Measurements from ENCODE around the gene SBK2. TPM values are rescaled to one million over a fixed set of nuclear protein-coding genes. Genes with fewer than 3 reads are reported as not detected.

Gene SBK2
- total and polyA plus RNA-seq, 9 of the 15 experiments (the other 6 are each of a cell fraction or from before 2014, with no cell fraction given) = not detected

GRCh38 chr19:55549500-55550320, 12.8 kb upstream of the SBK2 start (continued):
- 0 out of 6 replicates have a peak, but pooled peaks of 1 of the 3 experiments have one; percentile 2 for TF ChIP-seq CTCF (IDR thresholded peaks at IDR 0.05 in 2 of 3, conservative IDR thresholded peaks at IDR 0.05 in 1 of 3; ENCODE audit: insufficient read depth in 2 of 3, low read depth in 1 of 3, low read length in 3 of 3)
- TF ChIP-seq CHCHD3 (CRISPR knock-in tag; IDR thresholded peaks at IDR 0.05) = no peak
- TF ChIP-seq DMBX1 (CRISPR knock-in tag; IDR thresholded peaks at IDR 0.05; ENCODE audit: borderline replicate concordance) = no peak
- peak; percentile 34; the same call in 1 of the 2 replicates for TF ChIP-seq FOXA1 (IDR thresholded peaks at IDR 0.05; ENCODE audit: borderline replicate concordance)
- peak; percentile 43 for TF ChIP-seq PCBP1 (IDR thresholded peaks at IDR 0.05; ENCODE audit: low read depth, low read length, poor library complexity, severe bottlenecking)
- peak; percentile 47; the same call in 1 of the 2 replicates for TF ChIP-seq JUND (IDR thresholded peaks at IDR 0.05; ENCODE audit: borderline replicate concordance, low read depth, low read length)
- TF ChIP-seq JUND (tag; IDR thresholded peaks at IDR 0.05; ENCODE audit: borderline replicate concordance, low read depth, low read length) = no peak
- TF ChIP-seq MYNN (IDR thresholded peaks at IDR 0.05) = no peak
- TF ChIP-seq MYNN (CRISPR knock-in tag; IDR thresholded peaks at IDR 0.05) = no peak
